Measurements from ENCODE around the gene OXGR1.
A peak's percentile ranks its signal among the peaks of the same experiment; 100 is the strongest.
"Not testable (repeated sequence)": the region's sequence is repeated elsewhere in the genome, so short reads cannot be mapped to it uniquely, and the experiment has no call there.

OXGR1 gene

GRCh38 chr13:97005625-97006262 lies 11.5 kb upstream of the OXGR1 start:
- peak; percentile 30 for DNase-seq (ENCODE audit: low spot score)

DNA sequence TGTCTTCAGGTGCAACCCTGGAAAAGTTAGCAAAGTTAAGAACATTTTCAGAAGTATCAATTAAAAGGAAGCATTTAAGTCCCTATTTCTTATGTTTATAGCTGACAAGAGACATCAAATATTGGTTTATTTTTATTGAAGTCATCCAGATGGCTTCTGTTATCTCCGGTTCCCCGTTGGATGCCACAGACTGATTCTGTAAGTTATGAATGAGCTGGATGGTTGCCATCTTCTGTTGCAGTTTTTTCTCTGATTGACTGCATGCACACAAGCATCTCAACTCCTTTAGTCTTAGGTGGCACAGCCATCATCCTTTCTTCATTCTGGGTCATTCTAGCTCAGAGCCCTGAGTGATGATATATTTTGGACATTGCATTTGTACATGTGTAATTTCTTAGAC lies 10.6 kb upstream of the OXGR1 start:
- DNase-seq (ENCODE audit: low spot score) = no peak

- DNase-seq (ENCODE audit: low spot score) = peak; percentile 27
Measured at GRCh38 chr13:97004096-97004876, 10.0 kb upstream of the OXGR1 start.

DNA sequence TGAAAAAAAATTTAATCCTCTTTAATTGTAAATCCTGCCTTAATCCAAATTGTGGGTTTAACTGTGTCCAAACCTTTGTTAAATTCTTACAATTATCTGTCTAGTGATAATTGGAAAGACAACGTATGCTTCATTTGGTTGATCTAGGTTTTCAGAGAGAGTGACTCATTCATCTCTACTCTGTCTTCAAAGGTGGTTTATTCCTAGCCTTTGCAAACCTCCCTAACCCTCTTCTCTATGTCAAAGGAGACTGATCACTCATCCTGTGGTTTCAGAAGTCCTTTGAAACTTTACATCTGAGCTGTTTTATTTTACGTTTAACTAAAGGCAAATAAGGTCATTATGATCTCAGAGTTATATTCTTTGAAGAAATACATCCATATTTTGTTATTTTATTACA lies 8.8 kb upstream of the OXGR1 start:
- DNase-seq (ENCODE audit: low spot score) = no peak

DNA sequence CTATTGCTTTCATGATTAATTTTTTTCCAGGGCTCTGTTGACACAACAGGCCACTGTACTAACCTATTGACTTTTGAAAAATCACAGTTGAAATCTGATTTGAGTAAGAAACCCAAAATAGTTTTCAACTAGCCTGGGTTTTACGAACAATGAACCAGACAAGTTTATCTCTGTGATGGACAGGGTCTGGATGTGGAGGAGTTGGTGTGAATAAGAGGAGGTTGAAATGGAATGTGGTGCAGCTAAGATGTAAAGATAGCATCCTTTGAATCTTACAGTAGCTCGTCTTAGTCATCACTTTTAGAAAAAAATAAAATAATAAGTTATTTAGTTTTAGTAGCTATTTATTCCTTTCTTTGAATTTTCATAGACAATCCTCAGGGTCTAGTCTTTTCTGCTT lies 8.3 kb upstream of the OXGR1 start:
- no peak for DNase-seq (ENCODE audit: low spot score)

GRCh38 chr13:97001636-97002035 lies 7.4 kb upstream of the OXGR1 start:
- DNase-seq (ENCODE audit: low spot score) = no peak

DNA sequence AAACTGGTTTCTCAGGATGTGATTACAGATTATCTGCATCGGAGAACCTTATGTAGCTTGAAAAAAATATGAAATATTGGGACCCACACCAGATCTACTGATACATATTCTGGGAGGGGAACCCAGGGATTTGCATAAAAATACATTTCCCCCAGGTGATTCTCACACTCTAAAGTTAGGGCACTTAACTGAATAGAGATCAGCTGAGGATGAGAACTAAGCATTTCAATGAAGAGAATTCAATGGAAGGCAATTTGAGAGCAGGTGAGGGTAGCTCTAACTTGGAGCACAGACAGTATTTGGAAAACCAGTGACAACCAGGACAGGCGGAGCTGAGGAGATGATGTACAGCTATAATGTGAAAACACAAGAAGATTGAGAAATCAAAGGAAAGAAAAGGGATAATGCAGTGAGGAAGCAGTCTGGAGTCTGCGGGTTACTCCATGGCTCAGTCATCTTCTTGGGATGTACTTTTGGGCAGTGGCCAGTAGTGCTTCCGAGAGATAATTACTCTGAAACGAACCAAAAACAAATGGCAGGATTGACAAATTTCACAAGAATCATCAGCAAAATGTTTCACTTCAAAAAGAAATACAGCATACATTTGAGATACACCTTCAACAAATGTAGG lies 6.1 kb upstream of the OXGR1 start:
- peak; percentile 44 for DNase-seq (ENCODE audit: low spot score)

DNA sequence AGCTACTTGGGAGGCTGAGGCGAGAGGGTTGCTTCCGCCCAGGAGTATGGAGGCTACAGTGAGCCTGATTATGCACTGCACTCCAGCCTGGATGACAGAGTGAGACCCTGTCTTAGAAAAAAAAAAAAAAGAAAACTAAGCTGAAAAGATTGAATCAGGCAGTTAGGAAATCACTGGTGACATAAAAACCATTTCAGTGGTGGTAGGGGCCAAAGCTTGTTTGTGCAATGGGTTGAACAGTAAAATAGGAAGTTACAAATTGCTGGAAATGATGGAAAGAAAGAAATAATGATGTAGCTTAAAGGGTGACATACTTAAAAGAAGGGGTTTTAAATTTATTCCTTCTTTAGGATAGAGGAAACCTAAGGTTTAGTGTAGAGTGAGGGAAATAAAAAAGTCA lies 4.8 kb upstream of the OXGR1 start:
- no peak for DNase-seq (ENCODE audit: low spot score)

- no peak for DNase-seq (ENCODE audit: low spot score)
Measured at GRCh38 chr13:96998051-96998450, 3.8 kb upstream of the OXGR1 start.

GRCh38 chr13:96996886-96997285 lies 2.6 kb upstream of the OXGR1 start:
- DNase-seq (ENCODE audit: low spot score) = no peak

- DNase-seq (ENCODE audit: low spot score) = no peak
Measured at GRCh38 chr13:96996107-96996506, 1.8 kb upstream of the OXGR1 start.

DNA sequence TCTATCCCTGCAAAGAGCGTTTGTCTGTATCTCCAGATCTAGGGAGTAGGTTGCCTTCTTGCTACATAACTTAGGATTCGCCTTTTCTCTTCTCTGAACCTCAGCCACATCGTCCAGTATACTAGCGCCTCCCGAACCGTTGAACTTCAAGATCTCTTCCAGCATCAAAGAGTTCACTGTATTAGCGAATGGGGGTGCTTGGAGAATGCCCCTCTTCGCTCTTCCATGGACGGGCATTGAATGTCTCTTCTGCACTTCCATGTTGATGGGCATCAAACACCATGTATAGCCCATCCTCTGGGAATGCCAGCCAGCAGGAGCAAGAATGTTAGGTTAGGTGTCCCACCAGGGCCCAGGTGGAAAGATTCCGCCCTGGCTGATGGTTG lies 575 bp upstream of the OXGR1 start:
- DNase-seq (ENCODE audit: low spot score) = no peak

- no peak for DNase-seq (ENCODE audit: low spot score)
Measured at GRCh38 chr13:96993634-96994016, 651 bp downstream of the OXGR1 start.

GRCh38 chr13:96992633-96993032 lies 1.6 kb downstream of the OXGR1 start:
- no peak for DNase-seq (ENCODE audit: low spot score)

DNA sequence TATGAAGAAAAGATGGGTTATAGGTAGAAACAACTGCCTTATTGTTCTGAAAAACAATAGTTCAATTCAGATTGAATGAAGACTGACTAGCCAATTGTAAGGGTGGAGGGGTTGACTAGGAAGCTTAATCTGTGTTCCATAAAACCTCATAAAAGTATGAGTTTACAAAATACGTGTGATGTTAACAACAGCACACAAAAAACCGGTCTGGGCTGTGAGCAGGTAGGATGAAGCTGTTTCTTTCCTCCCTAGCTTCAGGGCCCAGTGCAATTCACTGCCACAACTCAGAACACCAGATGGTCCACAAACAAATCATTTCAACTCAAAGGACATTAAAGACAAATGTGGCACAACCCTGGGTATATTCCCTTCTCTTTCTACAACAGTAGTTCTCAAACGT lies 3.2 kb downstream of the OXGR1 start:
- no peak for DNase-seq (ENCODE audit: low spot score)

DNA sequence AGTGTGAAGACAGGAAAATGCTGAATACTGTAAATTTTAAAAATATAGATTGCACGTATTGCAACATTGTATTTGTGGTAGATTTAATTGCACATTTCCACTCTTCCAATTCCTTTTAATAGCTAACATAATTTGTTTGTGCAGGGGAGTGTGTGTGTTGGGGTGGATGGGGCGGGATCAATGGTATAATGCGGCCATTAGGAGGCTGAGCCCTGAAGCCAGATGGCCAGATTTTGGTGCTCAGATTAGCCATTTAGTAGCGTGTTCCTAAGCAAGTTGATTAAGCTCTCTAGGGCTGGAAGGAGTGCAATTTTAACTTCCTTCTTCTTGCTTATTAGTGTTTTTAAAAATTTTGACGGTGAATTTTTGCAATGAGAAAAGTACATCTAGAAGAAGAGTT lies 5.8 kb downstream of the OXGR1 start:
- DNase-seq (ENCODE audit: low spot score) = no peak

DNA sequence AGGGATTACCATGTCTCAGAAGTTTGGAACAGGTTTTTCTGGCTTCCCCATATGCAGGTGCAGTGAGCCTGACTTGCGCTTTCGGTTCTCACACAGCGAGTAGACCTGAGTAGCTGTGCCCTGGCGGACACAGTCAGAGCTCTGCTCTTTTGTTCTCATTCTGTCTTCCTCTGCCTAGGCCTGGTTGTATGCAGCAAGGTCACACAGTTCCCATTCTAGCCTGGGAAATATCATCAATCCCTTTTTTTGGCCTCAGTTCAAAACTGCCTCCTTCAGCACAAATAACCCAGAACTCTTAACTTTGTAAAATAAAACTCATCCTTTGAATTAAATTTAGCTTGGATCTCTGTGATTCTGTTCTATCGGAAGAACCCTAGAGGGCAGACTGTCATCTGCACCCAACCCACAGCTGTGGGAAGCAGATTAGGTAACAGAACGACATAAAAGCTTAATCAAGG lies 10.2 kb downstream of the OXGR1 start:
- no peak for DNase-seq (ENCODE audit: low spot score)

- DNase-seq (ENCODE audit: low spot score) = no peak
Measured at GRCh38 chr13:96982672-96983071, 11.6 kb downstream of the OXGR1 start.

DNA sequence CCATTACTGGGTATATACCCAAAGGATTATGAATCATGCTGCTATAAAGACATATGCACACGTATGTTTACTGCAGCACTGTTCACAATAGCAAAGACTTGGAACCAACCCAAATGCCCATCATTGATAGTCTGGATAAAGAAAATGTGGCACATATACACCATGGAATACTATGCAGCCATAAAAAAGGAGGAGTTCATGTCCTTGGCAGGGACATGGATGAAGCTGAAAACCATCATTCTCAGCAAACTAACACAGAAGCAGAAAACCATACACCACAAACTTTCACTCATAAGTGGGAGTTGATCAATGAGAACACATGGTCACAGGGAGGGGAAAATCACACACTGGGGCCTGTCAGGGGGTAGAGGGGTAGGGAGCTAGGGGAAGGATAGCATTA lies 14.4 kb downstream of the OXGR1 start:
- DNase-seq (ENCODE audit: low spot score) = not testable (repeated sequence)

- no peak for DNase-seq (ENCODE audit: low spot score)
Measured at GRCh38 chr13:96968027-96968426, 26.2 kb downstream of the OXGR1 start.

DNA sequence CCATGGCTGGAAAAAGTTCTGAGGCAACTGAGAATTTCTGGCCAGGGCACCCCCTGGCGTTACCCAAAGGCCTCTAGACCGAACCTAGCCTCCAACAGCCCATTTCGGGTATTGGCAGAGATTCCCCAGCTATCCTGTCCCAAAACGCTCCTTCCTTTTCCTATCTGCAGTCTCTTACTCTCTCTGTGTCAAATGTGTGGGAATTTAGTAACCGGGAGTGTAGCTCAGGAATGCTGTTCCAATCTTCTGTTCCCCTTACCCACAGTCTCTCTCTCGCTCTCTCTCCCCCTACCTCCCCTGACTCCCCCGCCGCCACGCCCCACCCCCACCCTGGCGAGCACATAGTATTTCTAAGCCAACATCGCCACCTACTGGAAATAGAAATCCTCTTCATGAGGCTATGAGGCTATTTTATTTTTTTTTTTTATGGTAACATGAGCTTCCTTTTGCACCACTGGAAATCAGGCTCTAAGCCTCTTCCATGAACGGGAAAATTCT lies 27.0 kb downstream of the OXGR1 start:
- DNase-seq (ENCODE audit: low spot score) = no peak

DNA sequence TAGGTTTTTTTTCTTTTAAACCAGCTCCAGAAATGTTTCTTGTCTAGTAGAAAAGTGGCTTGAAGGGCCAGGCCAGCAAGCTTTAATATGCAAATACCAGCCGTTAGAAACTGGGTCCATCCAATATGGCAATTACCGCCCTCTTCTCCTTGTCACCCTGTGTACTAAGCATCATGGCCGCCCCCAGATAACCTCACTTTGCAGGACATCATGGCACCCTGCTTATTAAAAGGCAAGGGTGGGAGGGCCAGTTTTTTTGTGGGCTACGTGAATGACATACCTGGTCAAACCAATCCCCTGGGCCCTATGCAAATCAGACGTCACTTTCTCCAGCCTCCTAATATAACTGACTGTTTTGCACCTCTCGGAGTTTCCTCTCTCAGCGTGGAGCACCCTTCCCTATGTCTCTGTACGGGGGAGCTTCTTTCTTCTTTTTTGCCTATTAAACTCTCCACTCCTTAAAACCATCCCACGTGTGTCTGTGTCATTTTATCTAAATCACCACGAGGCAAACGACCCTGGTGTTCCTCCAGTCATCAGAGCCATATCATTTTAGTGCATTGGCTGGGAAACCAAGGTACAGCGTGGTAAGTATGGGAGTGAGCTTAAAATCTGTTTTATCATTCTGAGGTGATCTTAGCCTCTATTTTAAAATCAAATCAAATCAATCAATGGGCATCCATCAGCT lies 27.7 kb downstream of the OXGR1 start:
- DNase-seq (ENCODE audit: low spot score) = no peak
